PC-3 (cell line): ENCODE measurements around the gene CD180.

Source experiments
- CTCF ChIP-seq: fragments of 300-600 bp; sonication (generic); conservative IDR thresholded peaks from 2 replicates; pipeline ENCODE4 v1.5.1; 2017; ENCODE audit warnings: antibody characterized with exemption, low read depth, mild to moderate bottlenecking, low read length
- EZH2 ChIP-seq: fragments of 300-600 bp; sonication (generic); IDR thresholded peaks from one replicate; pipeline ENCODE4 v1.6.1; 2017; ENCODE audit warnings: antibody characterized with exemption, mild to moderate bottlenecking, low read length; ENCODE audit not compliant: unreplicated experiment

DNA sequence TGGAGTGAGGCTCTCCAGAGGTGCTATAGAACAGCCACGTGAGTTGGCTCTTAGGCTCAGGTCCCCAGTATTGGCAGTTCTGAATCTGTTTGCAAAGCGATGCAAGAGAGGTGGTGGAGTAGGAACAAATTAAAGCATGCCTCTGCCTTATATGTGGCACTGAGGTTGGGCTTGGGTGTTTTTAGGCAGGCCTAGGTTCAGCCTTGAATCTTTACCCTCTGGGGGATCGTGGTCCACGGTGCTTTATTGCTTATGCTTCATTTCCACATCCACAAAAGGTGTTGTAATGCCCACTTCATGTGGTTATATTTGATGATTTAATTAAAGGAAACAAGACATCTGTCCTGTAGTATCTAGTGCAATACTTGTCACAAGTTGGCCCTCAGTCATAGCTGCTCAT is 56.2 kb downstream of the CD180 start:
- TF ChIP-seq CTCF: no peak
- no peak for TF ChIP-seq EZH2
